ENCODE data around the gene MS4A6A. TPM values are rescaled to one million over a fixed set of nuclear protein-coding genes. Genes with fewer than 3 reads are reported as not detected.
"Not testable (repeated sequence)": the region's sequence is repeated elsewhere in the genome, so short reads cannot be mapped to it uniquely, and the experiment has no call there.

MS4A6A gene
- total RNA-seq, 1 donor from 2014 or later: not detected

DNA sequence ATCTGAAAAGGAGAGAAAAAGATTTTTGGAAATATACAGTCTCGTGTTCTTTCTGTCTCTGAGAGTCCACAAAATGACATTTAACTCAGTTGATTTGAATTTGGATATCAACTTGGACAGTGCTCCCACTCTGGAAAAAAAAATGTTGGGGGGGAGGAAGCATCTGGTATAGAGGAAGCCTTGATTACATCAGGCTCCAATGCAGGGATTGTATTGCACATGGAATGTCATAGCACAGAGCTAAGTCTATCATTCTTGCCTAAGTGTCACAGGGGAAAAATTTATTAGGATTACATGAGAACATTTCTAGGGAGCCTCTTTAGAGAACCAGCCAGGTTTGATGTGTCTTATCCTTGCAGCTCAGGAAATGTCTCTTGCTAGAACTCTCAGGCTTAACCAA lies 23.0 kb downstream of the MS4A6A start:
- ChIA-PET POLR2A (no interaction called here), CTCF (no interaction called here)
- intact Hi-C loops (cut with micrococcal nuclease): no loop called here
- H3K4me1 Mint-ChIP-seq: no peaks in the 10 kb centered on the region
- peaks cover 11% of the 10 kb centered on the region for H3K27me3 Mint-ChIP-seq
- no peaks in the 10 kb centered on the region for H3K36me3 Mint-ChIP-seq (ENCODE audit: low read depth)
- no peak for TF ChIP-seq CTCF (IDR thresholded peaks at IDR 0.05)
- H3K4me3 Mint-ChIP-seq: no peak overlapping the region
- no peaks in the 10 kb centered on the region for H3K9me3 Mint-ChIP-seq
- DNase-seq (no peak), ATAC-seq (ENCODE audit: low read depth) (no peak)
- no peak overlapping the region for H3K27ac Mint-ChIP-seq

DNA sequence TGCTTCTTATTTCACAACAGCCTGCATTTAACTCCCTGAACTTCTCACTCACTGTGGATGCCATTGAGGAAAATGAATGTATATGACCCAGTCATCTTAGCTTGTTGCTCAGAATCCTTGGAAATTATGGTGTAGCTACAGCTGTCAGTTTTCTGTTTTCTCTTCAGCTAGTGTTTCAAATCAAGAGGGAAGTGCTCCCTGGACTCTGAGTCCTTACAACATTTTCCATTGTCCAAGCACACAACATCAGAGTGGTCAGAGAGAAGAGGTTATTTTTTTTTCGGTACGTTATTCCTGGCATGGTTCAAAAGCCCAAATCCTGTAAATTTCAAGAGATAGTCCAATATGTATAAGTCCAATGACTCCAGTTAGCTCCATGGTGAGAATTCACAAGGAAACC lies 23.6 kb downstream of the MS4A6A start:
- CTCF ChIA-PET: no interaction called here
- H3K27me3 Mint-ChIP-seq: peaks cover 11% of the 10 kb centered on the region
- ATAC-seq (ENCODE audit: low read depth): no peak

DNA sequence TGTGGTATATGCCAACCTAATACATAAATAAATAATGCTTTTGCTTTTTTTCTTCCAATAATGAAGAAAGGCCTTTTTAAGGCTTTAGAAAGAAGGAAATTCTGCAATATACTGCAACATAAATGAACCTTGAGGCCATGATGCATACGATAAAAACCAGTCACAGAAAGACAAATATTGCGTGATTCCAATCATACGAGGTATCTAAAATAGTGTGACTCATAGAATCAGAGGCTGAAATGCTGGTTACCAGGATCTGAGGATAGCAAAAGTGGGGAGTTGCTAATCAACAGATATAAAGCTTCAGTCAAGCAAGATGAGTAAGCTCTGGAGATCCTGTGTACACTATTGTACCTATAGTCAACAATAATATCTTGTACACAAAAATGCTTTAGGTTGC lies 24.2 kb downstream of the MS4A6A start:
- H3K36me3 Mint-ChIP-seq (ENCODE audit: low read depth): no peaks in the 10 kb centered on the region
- H3K9me3 Mint-ChIP-seq: no peaks in the 10 kb centered on the region
- CTCF ChIA-PET: no interaction called here
- DNase-seq (no peak), ATAC-seq (ENCODE audit: low read depth) (no peak)
- no peaks in the 10 kb centered on the region for H3K4me1 Mint-ChIP-seq
- H3K4me3 Mint-ChIP-seq: no peak overlapping the region
- no peak overlapping the region for H3K27ac Mint-ChIP-seq
- H3K27me3 Mint-ChIP-seq: peaks cover 11% of the 10 kb centered on the region
- no peak for TF ChIP-seq CTCF (IDR thresholded peaks at IDR 0.05)
- intact Hi-C loops (cut with micrococcal nuclease): no loop called here
- POLR2A ChIA-PET: no interaction called here

More for the DNA sequence above, 23.6 kb downstream of the MS4A6A start:
- POLR2A ChIA-PET: no interaction called here
- Mint-ChIP-seq H3K27ac (no peak overlapping the region), H3K4me1 (no peaks in the 10 kb centered on the region), H3K36me3 (ENCODE audit: low read depth) (no peaks in the 10 kb centered on the region), H3K9me3 (no peaks in the 10 kb centered on the region), H3K4me3 (no peak overlapping the region)
- intact Hi-C loops (cut with micrococcal nuclease): no loop called here
- TF ChIP-seq CTCF (IDR thresholded peaks at IDR 0.05): no peak
- no peak for DNase-seq

- no peak overlapping the region for H3K4me3 Mint-ChIP-seq
- POLR2A ChIA-PET: no interaction called here
- intact Hi-C loops (cut with micrococcal nuclease): no loop called here
These were observed 27.0 kb downstream of the MS4A6A start for GRCh38 chr11:60155931-60156330.

DNA sequence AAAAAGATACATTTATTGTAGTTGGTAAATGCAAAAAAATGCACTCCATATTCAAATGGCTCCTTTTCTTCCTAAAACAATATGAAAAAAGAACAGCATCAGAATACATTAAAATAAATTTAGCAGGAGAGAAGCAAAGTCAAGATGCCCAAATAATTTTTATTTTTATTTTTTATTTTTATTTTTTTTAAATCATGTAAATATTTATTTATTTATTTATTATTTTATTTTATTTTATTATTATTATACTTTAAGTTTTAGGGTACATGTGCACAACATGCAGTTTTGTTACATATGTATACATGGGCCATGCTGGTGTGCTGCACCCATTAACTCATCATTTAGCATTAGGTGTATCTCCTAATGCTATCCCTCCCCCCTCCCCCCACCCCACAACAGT lies 30.2 kb downstream of the MS4A6A start:
- H3K4me3 Mint-ChIP-seq; ATAC-seq (ENCODE audit: low read depth); H3K27ac Mint-ChIP-seq; POLR2A ChIA-PET; intact Hi-C loops (cut with micrococcal nuclease); DNase-seq; CTCF ChIA-PET; H3K4me1 Mint-ChIP-seq; H3K36me3 Mint-ChIP-seq (ENCODE audit: low read depth); H3K27me3 Mint-ChIP-seq; H3K9me3 Mint-ChIP-seq: not testable (repeated sequence)

More at GRCh38 chr11:60155931-60156330, 27.0 kb downstream of the MS4A6A start:
- no peak for DNase-seq
- CTCF ChIA-PET: no interaction called here
- Mint-ChIP-seq H3K36me3 (ENCODE audit: low read depth) (no peaks in the 10 kb centered on the region), H3K27me3 (peaks cover 9% of the 10 kb centered on the region), H3K4me1 (no peaks in the 10 kb centered on the region), H3K9me3 (no peaks in the 10 kb centered on the region), H3K27ac (no peak overlapping the region)
- ATAC-seq (ENCODE audit: low read depth): no peak
- no peak for TF ChIP-seq CTCF (IDR thresholded peaks at IDR 0.05)

DNA sequence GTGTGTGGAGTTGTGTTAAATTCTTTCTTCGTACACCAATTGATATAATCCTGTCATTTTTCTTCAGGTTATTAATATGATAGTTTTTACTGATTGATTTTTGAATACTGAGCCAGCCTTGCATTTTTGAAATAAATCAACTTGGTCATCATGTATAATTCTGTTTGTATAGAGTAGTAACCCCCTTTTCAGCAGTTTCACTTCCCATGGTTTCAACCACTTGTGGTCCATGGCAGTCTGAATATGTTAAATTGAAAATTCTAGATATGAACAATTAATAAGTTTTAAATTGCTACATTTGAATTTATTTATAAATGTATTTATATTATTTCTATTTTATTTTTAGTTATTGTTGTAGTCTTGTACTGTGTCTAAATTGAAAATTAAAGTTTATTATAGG lies 32.6 kb downstream of the MS4A6A start:
- Mint-ChIP-seq H3K9me3 (no peaks in the 10 kb centered on the region), H3K4me1 (no peaks in the 10 kb centered on the region), H3K4me3 (no peak overlapping the region), H3K27ac (no peak overlapping the region), H3K27me3 (no peaks in the 10 kb centered on the region), H3K36me3 (ENCODE audit: low read depth) (no peaks in the 10 kb centered on the region)
- ChIA-PET POLR2A (no interaction called here), CTCF (no interaction called here)
- ATAC-seq (ENCODE audit: low read depth) (no peak), DNase-seq (no peak)
- no peak for TF ChIP-seq CTCF (IDR thresholded peaks at IDR 0.05)
- intact Hi-C loops (cut with micrococcal nuclease): no loop called here
